ENCODE results near the gene TPPP3. TPM values are rescaled to one million over a fixed set of nuclear protein-coding genes. Genes with fewer than 3 reads are reported as not detected.

The TPPP3 gene
- total RNA-seq, 2 experiments from 2014 or later: not detected

DNA sequence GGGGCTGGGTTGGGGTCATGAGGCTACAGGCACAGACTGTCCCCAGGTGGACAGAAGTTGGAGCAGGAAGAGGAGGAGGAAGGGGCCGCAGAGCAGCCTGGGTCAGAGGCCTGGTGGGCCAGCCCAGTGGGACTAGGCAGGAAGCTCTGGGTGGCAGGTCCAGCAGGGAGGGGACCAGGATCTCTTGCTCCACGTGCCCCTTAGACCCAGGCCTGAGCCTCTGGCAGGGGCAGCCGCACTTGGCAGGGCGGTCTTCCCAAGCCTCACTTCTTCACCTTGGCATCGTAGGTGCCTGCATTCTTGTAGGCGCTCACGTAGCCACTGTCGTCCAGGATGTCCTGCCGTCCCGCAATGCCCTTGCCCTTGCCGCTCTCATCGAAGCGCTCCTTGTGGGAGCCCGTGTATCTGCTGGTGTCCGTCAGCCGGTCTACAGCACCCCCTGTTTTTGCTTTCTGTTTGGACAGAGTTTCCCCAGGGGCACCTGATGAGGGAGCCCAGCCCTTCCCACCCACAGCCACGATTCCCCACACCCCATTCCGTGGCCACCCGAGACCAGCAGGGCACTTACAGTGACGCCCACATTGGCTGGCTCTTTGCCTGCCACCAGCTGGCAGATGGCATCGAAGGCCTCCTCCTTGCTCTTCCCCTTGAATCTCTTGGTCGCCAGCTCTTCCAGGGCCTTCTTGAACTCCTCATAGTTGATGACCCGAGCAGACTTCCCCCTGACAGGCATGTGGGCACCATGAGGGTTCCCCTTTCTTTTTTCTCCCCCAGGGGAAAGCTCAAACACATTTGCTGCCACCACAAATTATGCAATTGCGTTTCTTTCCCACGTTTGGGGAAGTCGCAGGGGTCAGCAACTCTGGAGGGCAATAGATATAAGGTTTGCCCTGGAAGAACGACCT lies 3.1 kb downstream of the TPPP3 start:
- peaks cover 28% of the 10 kb centered on the region for H3K27me3 Mint-ChIP-seq
- no peak for TF ChIP-seq CTCF (IDR thresholded peaks at IDR 0.05)
- POLR2A ChIA-PET: no interaction called here
- Histone ChIP-seq H3K9me3 (ENCODE audit: control insufficient read depth in 1 of 2, insufficient read depth in 1 of 2, low read length in 2 of 2) (peaks cover 0 to 11% of the 10 kb centered on the region in 2 experiments), H3K4me1 (ENCODE audit: insufficient read depth, low read length) (peaks cover 27% of the 10 kb centered on the region), H3K27ac (ENCODE audit: low read depth in 1 of 2, low read length in 2 of 2) (no peak overlapping the region), H3K4me3 (ENCODE audit: low read length) (no peak overlapping the region), H3K36me3 (ENCODE audit: insufficient read depth, low read length) (no peaks in the 10 kb centered on the region), H3K27me3 (ENCODE audit: control insufficient read depth in 1 of 2, insufficient read depth in 2 of 2, low read length in 2 of 2) (peaks cover 22 to 26% of the 10 kb centered on the region in 2 experiments)
- no peaks in the 10 kb centered on the region for H3K36me3 Mint-ChIP-seq (ENCODE audit: low read depth)
- H3K27ac Mint-ChIP-seq: no peak overlapping the region
- H3K9me3 Mint-ChIP-seq: no peaks in the 10 kb centered on the region
- ATAC-seq (ENCODE audit: poor library complexity) (no peak), DNase-seq (peak in 3 of 14 experiments; percentile 19 to 68 (median 67))
- H3K4me3 Mint-ChIP-seq: no peak overlapping the region
- CTCF ChIA-PET: no interaction called here
- H3K4me1 Mint-ChIP-seq (ENCODE audit: low read depth): peaks cover 8% of the 10 kb centered on the region
- intact Hi-C loops (cut with DNase I, micrococcal nuclease): loop anchor here in 1 of 2 experiments (10.0 kb wide), 1 partner anchor 125 kb away; no protein-coding TSS in a partner anchor

DNA sequence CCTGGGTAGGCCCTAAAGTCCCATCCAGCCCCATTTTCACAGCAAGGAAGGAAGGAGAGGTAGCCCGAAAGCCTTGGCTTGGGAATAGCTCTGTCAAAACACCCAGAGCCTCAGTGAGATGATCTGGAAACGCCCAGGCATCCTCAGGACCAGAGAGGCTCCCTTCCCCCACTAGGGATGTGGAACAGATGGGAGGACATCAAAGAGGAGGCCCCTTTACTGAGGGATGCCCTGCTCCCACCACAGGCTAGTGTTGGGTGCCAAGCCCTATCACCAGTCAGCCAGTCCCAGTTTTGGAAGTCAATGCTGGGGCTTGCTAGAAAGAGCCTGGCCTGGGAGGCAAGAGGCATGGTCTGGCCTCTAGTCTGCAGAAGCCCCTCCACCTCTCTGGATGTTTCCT lies 4.7 kb downstream of the TPPP3 start:
- intact Hi-C loops (cut with DNase I, micrococcal nuclease): no loop called here
- Histone ChIP-seq H3K27me3 (ENCODE audit: control insufficient read depth in 1 of 2, insufficient read depth in 2 of 2, low read length in 2 of 2) (peaks cover 10 to 13% of the 10 kb centered on the region in 2 experiments), H3K4me3 (ENCODE audit: low read length) (no peak overlapping the region), H3K27ac (ENCODE audit: low read depth in 1 of 2, low read length in 2 of 2) (no peak overlapping the region), H3K9me3 (ENCODE audit: control insufficient read depth in 1 of 2, insufficient read depth in 1 of 2, low read length in 2 of 2) (peaks cover 0 to under 1% of the 10 kb centered on the region in 2 experiments), H3K4me1 (ENCODE audit: insufficient read depth, low read length) (peaks cover 12% of the 10 kb centered on the region), H3K36me3 (ENCODE audit: insufficient read depth, low read length) (no peaks in the 10 kb centered on the region)
- CTCF ChIA-PET: no interaction called here
- H3K4me3 Mint-ChIP-seq: no peak overlapping the region
- no peak for TF ChIP-seq CTCF (IDR thresholded peaks at IDR 0.05)
- DNase-seq: no peak
- H3K27me3 Mint-ChIP-seq: peaks cover 19% of the 10 kb centered on the region
- POLR2A ChIA-PET: no interaction called here
- H3K4me1 Mint-ChIP-seq (ENCODE audit: low read depth): no peaks in the 10 kb centered on the region
- no peak overlapping the region for H3K27ac Mint-ChIP-seq
- no peaks in the 10 kb centered on the region for H3K36me3 Mint-ChIP-seq (ENCODE audit: low read depth)
- no peak for ATAC-seq (ENCODE audit: poor library complexity)
- H3K9me3 Mint-ChIP-seq: no peaks in the 10 kb centered on the region

GRCh38 chr16:67388191-67388590 lies 5.1 kb downstream of the TPPP3 start:
- no peak for TF ChIP-seq CTCF (IDR thresholded peaks at IDR 0.05)
- H3K9me3 Mint-ChIP-seq: no peaks in the 10 kb centered on the region
- H3K4me3 ChIP-seq (ENCODE audit: low read length): no peak overlapping the region
- H3K4me3 Mint-ChIP-seq: no peak overlapping the region
- no peaks in the 10 kb centered on the region for H3K9me3 ChIP-seq (ENCODE audit: control insufficient read depth in 1 of 2, insufficient read depth in 1 of 2, low read length in 2 of 2)
- intact Hi-C loops (cut with DNase I, micrococcal nuclease): no loop called here
- H3K27me3 ChIP-seq (ENCODE audit: control insufficient read depth in 1 of 2, insufficient read depth in 2 of 2, low read length in 2 of 2): peaks cover 8 to 9% of the 10 kb centered on the region in 2 experiments
- peaks cover 18% of the 10 kb centered on the region for H3K27me3 Mint-ChIP-seq
- no peak overlapping the region for H3K27ac ChIP-seq (ENCODE audit: low read depth in 1 of 2, low read length in 2 of 2)
- H3K4me1 ChIP-seq (ENCODE audit: insufficient read depth, low read length): peaks cover 8% of the 10 kb centered on the region
- no peak overlapping the region for H3K27ac Mint-ChIP-seq
- no peaks in the 10 kb centered on the region for H3K4me1 Mint-ChIP-seq (ENCODE audit: low read depth)
- DNase-seq: no peak
- no peak for ATAC-seq (ENCODE audit: poor library complexity)
- no peaks in the 10 kb centered on the region for H3K36me3 Mint-ChIP-seq (ENCODE audit: low read depth)
- ChIA-PET CTCF (no interaction called here), POLR2A (no interaction called here)
- no peaks in the 10 kb centered on the region for H3K36me3 ChIP-seq (ENCODE audit: insufficient read depth, low read length)
